NK-92 (cell line): ENCODE data around the gene CDKN2C.
"Not testable (repeated sequence)": the region's sequence is repeated elsewhere in the genome, so short reads cannot be mapped to it uniquely, and the experiment has no call there.

Experiments used
- DNase-seq: peaks from one replicate; lab custom pipeline; 2025; ENCODE audit not compliant: unreplicated experiment; lab: John Stamatoyannopoulos, UW

CDKN2C gene

DNA sequence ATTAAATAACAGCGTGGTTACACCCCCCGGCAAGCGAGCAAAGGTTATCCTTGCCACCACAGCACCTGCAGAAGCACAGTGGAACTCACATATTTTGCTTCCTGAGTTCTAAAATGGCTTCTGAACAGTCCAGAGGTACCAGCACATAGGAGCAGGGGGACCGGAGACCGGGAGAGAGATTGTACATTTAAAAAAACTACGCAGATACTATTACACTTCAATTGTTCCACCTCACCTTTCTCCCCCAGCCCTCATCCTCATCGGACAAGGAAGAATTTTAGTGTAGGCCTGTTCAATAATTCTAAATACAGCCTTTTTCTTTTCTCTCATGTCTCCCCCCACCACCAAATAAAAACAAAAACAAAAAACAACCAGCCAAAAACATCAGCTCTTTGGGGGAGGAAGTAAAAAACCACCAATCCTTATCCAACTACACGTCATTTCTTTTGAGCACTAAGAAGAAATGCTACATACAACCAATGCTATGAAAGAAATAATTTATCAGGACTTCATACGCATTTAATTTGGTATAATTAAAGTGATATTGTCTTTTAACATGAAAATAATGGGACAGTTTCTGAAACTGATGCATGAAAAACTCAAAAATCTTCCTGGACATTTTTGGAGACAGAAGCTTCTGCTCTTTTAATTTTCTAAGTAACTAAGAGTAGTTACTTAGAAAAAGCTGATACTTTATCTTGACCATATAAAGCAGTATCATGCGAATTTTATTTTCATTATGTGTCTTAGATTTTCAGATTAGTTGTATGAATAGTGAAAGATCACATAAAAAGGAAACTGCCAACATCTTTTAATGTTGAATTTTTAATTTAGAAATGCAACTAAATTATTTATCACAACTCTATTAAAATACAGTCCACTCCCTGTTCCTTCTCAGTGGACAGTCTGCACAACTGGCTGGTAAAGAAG lies 9.1 kb downstream of the CDKN2C start:
- DNase-seq: no peak

DNA sequence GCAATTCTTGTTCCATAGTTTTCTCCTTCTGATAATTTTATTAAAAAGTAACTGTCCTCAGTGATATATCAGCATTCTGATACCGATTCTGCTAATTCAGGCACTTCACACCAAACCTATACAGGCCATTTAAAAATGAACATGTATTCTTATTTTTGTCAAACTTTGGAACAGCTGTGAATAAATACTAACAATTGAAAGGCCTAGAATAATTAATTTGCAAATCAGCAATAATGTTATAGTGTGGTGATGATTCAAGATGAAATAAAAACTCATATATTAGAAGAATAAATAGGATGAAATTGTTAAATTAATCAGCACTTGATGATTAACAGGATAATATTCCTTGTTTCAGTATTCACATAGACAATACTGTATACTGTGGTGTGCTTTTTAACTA lies 9.9 kb downstream of the CDKN2C start:
- no peak for DNase-seq

DNA sequence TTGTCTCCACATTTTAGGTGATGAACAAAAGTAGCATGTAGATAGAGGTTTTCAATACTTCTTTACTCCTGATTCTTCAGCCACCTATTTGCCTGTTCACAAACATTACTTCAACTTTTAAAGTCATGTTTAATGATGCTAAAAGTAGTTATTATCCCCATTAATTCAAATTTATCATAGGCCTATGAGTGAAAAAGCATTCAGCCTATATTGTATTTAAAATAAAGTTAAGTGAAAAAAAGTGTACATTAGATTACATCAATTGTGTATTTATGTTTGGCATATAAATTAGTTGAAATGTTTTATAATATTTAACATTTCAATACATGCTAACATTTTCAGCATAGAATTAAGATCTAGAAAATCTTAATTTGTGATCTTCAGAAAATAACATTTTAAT lies 10.5 kb downstream of the CDKN2C start:
- no peak for DNase-seq

DNA sequence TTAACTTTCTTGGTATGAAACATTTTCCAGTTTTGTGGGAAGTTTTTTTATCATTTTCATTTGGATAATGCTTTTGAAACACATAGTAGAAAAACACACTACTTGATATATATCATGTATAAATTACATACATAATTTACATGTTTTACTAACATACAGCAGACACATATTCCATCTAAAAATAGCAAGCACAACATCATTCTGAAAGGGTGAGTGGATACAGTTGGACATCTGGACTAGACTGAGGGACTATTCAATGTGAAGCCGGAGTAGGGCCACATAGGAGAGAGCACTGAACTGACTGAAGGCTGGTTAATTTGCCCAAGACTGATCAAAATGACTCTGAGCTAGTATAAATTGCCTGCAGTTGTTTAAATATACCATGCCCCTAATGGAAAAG lies 11.7 kb downstream of the CDKN2C start:
- no peak for DNase-seq

DNA sequence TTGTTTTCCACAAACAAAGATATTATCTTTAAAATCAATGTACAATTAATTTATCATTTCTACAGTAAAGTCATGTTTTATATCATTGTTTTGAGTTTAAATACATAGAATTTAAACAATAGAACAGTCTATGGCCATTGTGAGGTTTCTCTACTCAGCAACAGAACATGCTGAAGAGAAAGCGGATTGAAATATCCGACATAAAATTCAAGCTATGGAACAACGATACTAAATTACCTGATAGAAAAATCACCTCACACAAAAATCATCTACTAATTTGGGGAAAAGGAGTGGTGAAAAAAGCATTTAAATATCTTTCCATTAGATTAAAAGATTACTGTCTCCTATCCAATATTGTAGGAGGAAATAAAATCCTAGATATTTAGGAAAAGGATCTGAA lies 12.6 kb downstream of the CDKN2C start:
- DNase-seq: no peak

DNA sequence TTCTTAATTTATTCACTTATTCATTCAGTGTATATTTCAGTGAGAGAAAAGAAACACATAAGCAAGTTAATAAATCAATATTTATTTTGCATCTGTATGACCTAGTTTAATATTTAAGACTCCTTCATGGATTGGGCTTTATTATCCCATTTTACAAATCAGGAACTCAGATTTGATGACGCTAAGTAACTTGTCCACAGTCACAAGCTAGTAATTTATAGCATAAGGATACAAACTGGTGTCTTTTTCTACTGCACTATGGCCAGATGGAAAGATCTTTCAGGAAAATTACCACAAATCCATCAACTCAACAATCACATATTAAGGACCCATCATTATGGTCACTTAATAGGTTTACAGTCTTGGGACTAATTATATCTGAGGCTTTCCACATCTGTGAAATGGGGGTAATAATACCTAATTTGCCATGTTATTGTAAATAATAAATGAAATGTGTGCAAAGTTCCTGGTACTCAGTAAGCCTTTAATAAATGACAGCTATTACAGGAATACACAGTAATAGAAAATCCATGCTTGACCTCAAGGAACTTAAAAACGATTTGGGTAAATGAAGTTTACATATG lies 13.3 kb downstream of the CDKN2C start:
- DNase-seq: no peak

DNA sequence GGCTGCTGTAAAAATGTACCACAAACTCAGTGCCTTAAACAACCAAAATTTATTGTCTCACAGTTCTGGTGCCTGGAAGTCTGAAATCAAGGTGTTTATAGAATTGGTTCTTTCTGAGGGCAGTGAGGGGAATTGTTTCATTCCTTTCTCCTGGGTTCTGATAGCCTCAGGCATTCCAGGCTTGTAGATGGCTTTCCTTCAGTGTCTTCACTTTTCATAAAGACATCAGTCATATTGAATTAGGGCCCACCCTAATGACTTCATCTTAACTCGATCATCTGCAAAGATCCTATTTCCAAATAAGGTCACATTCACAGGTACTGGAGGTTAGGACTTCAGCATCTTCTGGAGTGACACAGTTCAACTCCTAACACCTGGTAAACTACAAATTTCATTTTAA lies 15.0 kb downstream of the CDKN2C start:
- DNase-seq: no peak

DNA sequence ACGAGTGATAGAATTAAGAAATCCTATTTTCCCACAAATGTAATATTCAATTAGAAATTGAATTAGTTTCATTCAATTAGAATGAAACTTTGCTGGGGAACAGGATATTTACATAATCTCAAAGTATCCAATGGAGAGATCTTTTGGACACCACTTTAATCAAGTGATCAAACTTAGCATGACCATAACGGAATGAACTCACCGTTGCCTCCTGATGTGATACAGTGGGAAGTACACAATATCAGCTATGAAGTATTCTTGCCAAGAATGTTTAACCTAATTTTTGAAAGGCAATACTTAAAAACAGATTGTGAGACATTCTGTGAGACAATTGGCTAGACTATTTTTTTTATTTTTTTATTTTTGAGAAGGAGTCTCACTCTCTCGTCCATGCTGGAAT lies 16.6 kb downstream of the CDKN2C start:
- DNase-seq: no peak

DNA sequence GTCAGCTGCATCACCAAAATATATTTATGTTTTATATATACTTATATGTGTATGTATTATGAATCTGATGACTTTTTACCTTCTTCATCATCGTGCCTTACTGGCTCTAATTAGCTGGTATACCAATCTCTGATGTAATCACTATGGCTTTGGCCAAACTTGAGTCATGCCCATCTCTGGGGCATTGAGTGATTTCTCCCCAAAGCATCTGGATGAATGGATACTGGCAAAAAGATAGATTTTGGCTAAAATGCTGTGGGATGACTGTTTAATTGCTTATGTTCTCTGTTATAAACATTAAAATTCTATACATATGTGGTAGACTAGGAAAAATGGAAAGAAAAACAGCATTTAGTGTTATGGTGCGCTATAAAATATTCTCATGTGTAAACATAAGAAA lies 19.6 kb downstream of the CDKN2C start:
- no peak for DNase-seq

DNA sequence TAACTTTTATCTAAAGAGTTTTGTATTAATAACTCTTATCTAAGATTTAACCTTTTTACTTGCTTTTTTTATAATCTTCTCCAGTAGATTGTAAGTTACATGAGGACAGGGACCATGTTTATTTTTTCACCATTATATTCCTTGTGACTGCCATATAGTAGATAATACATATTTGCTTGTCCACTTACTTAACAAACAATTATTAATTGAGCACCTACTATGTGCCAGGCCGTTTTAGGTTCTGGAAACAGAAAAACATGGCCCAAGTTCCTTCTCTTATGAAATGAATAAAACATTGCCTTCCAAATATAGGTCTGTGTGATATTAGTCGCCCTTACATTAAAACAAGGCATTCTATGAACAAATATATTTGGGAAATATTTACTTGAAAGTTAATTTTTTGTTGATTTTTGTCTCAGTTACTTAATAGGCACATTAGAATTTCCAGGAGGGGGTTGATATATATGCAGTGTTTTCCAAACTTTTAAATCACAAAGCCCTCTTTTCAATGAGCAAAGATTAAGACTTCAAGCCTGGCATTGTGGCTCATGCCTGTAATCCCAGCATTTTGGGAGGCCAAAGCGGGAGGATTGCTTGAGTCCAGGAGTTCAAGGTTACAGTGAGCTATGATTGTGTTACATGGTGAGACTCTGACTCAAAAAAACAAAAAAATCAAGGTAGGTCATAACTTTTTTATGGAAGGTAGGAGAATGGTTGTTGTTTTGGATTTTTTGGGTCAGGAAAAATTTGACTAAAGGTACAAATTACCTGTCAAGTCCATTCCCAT lies 22.7 kb downstream of the CDKN2C start:
- DNase-seq: no peak

DNA sequence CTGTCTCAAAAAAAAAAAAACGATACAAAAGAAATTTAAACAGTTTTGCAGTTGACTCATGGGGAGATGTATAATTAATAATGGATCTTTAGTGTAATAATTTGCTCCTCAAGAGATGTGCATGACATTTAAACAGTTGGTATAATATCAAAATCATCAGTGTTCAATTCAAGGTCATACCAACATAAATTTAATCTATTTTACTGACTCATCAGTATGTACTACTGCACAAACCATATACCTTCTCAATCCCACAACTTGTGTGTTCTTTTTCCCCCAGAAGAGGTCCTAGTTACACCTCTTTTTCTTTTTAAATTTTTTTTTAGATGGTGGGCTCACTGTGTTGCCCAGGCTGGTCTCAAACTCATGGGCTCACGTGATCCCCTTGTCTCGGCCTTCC lies 23.6 kb downstream of the CDKN2C start:
- DNase-seq: no peak

DNA sequence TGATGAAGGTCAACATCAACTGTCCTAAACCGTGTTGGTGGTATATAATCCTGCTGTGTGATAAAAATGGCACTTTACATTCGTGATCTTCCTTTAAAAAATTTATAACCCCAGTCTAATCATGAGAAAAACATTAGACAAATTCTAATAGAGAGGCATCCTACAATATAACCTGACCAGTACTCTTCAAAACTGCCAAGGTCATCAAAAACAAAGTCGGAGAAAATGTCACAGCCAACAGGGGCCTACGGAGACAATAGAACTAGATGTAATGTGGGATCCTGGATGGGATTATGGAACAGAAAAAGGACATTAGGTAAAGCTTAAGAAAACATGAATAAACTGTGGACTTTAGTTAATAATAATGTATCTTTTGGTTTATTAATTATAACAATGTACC lies 25.0 kb downstream of the CDKN2C start:
- DNase-seq: no peak

DNA sequence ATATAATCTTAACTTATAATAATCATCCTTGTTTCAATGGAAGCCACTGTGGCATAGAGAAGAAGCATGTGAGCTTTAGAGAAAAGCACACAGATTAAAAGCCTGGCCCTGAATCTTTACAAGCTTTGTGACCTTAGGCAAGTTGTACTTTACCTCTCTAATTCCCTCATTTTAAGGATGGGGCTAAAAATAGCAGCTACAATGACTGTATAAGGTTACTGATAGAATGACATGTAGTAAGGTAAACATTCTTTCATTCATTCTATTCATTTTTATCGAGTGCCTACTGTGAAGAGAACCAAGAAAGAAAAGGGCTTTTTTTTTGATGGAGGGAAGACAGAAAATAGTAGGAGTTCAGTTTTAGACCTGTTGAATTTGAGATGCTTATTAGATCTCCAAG lies 25.6 kb downstream of the CDKN2C start:
- no peak for DNase-seq

DNA sequence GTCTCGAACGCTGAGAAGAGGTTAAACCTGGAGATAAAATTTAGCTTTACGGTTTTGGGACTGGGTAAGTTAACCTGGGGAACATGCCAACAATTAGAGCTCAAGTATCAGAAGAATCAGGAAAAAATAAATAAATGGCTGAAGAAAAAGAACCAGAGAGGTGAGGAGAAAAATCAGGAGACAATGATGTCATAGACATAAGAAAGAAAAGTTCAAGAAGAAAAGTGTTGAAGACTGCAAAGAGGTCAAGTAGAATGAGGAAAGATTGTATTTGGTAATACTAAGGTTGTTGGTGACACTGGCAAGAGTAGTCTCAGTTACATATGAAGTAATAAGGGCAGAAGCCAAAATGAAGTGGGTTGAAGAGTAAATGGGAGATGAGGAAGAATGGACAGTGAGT lies 26.0 kb downstream of the CDKN2C start:
- DNase-seq: no peak

DNA sequence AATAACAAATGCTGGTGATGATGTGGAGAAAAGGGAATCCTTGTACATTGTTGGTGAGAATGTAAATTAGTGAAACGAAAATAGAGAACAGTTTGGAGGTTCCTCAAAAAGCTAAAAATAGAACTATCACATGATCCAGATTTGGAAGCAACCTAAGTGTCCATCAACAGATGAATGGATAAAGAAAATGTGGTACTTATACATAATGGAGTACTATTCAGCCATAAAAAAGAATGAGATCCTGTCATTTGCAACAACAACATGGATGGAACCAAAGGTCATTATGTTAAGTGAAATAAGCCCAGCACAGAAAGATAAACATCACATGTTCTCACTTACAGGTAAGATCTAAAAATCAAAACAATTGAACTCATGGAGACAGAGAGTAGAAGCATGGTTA lies 29.3 kb downstream of the CDKN2C start:
- DNase-seq: not testable (repeated sequence)

DNA sequence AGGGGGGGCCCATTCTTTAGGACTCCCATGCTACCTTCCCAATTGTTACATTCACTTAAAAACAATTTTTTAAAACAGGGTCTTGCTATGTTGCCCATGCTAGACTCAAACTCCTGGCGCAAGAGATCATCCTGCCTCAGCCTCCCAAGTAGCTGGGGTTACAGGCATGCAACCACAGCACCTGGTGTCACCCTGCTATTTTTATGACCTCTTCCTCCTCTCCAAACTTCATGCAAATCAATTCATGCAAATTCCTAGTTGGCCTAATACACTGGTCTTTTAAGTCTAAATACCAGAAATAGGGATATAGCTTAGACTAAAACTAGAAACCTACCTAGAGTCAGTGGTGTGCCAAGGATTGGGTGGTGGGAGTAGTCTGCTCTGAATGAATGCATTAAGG lies 30.1 kb downstream of the CDKN2C start:
- no peak for DNase-seq

DNA sequence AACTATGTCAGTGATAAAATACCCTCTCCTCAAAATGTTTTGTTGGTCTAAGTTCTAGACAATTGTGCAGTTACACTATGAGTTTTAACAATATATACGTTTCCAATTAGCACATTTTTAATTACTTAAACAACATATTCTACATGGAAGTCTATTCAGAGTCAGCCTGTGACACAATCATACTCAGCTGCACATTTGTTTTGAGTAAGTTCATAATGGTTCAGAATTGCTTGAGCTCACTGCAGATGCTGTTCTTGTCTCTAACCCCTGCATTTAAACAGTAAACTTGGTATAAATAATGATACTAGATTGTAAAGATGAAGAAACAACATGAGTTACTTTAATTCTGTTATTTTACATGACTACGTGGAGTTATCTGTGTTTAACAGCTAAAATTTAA lies 30.6 kb downstream of the CDKN2C start:
- DNase-seq: no peak

DNA sequence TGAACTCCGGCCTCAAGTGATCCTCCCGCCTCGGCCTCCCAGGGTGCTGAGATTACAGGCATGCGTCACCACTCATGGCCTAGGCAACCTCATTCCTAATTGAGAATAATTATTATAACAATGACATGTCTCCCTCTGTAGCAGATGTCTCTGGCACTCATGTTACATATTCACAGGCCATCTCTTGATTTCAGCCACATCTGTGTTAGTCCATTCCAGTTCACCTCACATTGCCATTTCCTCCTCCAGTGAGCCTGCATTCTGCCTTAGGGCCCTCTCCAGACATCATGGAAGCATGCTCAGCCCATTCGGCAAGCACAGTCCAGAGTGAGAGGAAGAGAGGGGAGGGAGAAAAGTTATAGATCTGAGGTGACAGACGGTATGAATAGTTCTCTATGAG lies 32.5 kb downstream of the CDKN2C start:
- no peak for DNase-seq

DNA sequence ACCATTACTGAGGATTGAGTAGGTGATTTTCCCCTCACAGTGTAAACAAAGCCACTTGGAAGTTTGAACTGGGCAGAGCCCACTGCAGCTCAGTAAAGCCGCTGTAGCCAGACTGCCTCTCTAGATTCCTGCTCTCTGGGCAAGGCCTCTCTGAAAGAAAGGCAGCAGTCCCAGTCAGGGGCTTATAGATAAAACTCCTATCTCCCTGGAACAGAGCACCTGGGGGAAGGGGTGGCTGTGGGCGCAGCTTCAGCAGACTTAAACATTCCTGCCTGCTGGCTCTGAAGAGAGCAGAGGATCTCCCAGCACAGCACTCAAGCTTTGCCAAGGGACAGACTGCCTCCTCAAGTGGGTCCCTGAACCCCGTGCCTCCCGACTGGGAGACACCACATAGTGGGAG lies 35.5 kb downstream of the CDKN2C start:
- DNase-seq: not testable (repeated sequence)

DNA sequence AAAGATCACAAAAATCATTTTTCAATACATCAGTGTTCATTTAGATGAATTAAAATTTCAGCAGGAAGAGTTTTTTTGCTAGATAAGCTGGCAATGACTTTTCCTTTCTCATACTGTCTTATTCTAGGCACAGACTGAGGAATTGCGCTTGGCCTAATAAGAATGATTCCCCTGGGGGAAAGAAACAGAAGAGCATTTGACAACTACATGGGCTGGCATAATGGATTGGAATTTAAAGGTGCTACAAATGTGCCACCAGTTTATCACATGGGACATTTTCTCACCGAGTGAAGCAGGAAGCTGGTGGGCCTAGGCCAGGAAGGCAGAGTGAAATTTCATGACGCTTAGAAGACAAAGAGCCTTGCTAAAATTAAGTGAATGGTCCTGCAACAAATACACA lies 39.3 kb downstream of the CDKN2C start:
- no peak for DNase-seq

DNA sequence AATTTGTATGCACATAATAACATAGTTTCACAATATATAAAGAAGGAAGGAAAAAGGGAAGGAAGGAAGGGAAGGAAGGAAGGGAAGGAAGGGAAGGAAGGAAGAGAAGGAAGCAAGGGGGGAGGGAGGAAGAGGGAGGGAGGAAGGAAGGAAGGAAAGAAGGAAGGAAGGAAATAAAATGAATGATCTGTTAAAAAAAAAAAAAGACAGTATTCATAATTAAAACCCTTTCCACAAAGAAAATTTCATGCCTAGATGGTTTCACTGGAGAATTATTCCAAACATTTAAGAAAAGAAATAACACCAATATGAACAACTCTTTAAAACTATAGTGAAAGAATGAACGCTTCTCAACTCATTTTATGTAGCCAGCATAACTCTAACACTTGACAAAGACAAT lies 44.8 kb downstream of the CDKN2C start:
- DNase-seq: no peak

DNA sequence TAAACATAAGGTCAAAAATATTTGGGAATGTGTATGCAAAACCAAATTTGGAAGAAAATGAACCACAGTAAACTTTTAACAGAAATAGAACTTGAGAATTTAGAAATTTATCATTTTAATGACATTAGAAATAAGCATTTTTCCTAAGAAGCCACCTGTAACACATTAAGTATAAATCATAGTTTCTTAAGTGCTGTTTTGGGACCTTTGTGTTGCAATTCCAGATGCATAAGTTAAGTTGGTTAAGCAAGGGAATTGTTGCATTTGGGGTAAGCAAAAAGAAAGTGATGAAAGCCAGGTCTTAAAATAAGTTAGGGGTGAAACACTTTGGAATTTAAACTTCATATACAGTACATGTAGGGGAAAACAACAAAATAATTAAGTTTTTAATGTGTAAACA lies 49.8 kb downstream of the CDKN2C start:
- DNase-seq: no peak
